NB4 (cell line): Measurements from ENCODE around the gene MBD3L4.

ENCODE experiments used
- CTCF ChIP-seq: IDR thresholded peaks from one replicate; pipeline ENCODE4 v1.5.1; 2012; ENCODE audit warnings: low read depth, low read length
- MAX ChIP-seq: IDR thresholded peaks from 2 replicates; pipeline ENCODE4 v1.6.1; 2011; ENCODE audit warnings: low read depth, low read length

- TF ChIP-seq CTCF (no peak), MAX (peak; percentile 16; the same call in 1 of the 2 replicates)
Observed at GRCh38 chr19:7069042-7069903, 29.3 kb upstream of the MBD3L4 start, which contains the start of gene ZNF557.
